GM21447 (cell line): ENCODE measurements around the gene CHRM5.
A peak's percentile ranks its signal among the peaks of the same experiment; 100 is the strongest.

ENCODE experiments used
- ATAC-seq: cut with Tn5 transposase; IDR thresholded peaks from one replicate; pipeline ENCODE4 v1.9.1; 2021; ENCODE audit not compliant: unreplicated experiment

Gene CHRM5

GRCh38 chr15:34084086-34084485, 115.8 kb downstream of the CHRM5 start:
- no peak for ATAC-seq

- ATAC-seq, result no peak
These were observed 117.4 kb downstream of the CHRM5 start for GRCh38 chr15:34085746-34086145.

- ATAC-seq, result no peak
These were observed 131.6 kb downstream of the CHRM5 start for GRCh38 chr15:34099914-34100313.

- ATAC-seq, result peak; percentile 99
These were observed 133.3 kb downstream of the CHRM5 start, which contains the start of the genes EMC7 and PGBD4 for GRCh38 chr15:34101366-34102174. TSS of gene EMC7 (minus strand) at chr15:34101862. CDS start at chr15:34101839, 23 bp downstream. TSS of gene PGBD4 (plus strand) at chr15:34102083. CDS start at chr15:34102532, 449 bp downstream.

GRCh38 chr15:34102175-34102925, 134.1 kb downstream of the CHRM5 start:
- no peak for ATAC-seq

- ATAC-seq, result no peak
These were observed 138.1 kb downstream of the CHRM5 start for GRCh38 chr15:34106423-34106822.

- ATAC-seq, result no peak
These were observed 139.0 kb downstream of the CHRM5 start for GRCh38 chr15:34107315-34107714.

GRCh38 chr15:34109797-34110663, 141.7 kb downstream of the CHRM5 start:
- no peak for ATAC-seq

GRCh38 chr15:34111488-34111887, 143.2 kb downstream of the CHRM5 start:
- ATAC-seq, result no peak

- no peak for ATAC-seq
These were observed 145.9 kb downstream of the CHRM5 start for GRCh38 chr15:34114215-34114614.

- ATAC-seq, result no peak
These were observed 146.4 kb downstream of the CHRM5 start for GRCh38 chr15:34114739-34115138.

GRCh38 chr15:34116620-34117019, 148.3 kb downstream of the CHRM5 start:
- ATAC-seq, result no peak
